ENCODE measurements around the gene PLXNA4. TPM values are rescaled to one million over a fixed set of nuclear protein-coding genes. Genes with fewer than 3 reads are reported as not detected.

Gene PLXNA4
- total RNA-seq, 1 donor from 2014 or later = 67.7 TPM

DNA sequence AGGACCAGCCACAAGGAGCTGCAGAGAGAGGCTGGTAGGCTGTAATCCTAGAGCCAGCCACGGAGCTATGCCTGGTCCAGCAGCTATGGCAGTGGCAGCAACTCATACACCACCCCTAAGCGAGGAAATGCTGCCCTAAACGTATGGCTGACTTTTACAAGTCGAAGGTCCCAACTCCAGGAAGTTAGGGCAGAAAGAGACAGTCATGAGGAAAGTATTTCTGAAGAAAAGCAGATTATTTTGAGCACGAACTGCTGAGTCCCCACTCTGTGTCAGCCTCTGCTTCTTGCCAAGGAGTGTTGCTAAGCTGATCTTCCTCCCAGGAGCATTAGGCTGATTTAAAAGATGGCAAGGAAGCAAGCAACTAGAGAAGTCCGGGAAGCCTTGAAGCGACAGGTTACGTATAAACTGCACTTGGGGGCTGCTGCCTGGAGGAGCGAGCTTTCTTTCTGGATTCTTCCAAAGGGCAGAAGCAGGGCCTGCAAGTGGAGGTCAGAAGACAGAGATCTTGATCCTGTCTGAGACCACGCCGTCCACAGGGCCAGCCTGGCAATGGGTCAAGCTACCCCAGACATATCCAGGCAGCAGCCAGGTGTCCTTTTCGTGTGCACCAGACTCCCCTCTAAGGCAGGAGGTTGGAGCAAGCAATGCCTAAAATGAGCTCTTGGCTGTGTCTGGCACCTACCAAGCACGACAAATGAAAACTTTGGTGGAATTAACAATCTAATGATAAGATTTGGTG, 39.4 kb downstream of the PLXNA4 start:
- FAIRE-seq = no peak
- no peak for DNase-seq (ENCODE audit: low spot score in 2 of 2)

DNA sequence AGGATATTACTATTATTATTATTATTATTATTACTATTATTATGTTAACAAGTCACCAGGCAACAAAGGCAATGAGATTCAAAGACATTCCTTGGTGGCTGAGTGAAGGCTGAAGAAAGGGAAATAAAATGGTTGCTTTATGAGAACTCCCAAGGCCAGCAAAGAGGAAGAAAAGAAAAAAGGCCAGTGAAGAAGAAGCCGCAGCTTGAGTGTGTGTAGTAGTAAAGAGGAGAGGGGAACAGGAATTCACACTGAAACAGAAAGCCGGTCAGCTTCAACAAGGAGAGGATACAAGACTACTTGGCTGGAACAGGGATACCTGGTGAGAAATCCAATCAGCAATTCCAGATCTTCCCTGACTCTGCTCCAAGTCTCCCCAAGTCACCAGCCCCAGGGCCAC, 42.4 kb downstream of the PLXNA4 start:
- FAIRE-seq = no peak
- no peak for DNase-seq (ENCODE audit: low spot score in 2 of 2)

DNA sequence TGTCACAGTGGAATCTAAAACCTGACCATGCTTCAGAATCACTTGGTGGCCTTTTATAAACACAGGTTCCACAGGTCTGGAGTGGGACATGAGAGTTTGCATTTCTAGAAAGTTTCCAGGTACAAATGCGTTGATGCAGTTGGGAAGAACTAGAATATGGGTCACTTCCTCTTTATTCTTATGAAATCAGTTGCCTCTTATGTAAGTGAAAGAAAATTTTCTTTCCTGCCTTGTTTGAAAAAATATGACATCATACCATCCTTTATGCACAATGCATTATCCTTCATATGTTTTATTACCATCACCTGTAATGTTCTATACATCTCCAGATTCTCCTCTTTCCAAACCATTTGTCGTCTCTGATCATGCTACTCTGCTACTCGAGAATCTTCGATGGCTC, 44.0 kb downstream of the PLXNA4 start:
- FAIRE-seq = no peak
- DNase-seq (ENCODE audit: low spot score in 2 of 2) = no peak

DNA sequence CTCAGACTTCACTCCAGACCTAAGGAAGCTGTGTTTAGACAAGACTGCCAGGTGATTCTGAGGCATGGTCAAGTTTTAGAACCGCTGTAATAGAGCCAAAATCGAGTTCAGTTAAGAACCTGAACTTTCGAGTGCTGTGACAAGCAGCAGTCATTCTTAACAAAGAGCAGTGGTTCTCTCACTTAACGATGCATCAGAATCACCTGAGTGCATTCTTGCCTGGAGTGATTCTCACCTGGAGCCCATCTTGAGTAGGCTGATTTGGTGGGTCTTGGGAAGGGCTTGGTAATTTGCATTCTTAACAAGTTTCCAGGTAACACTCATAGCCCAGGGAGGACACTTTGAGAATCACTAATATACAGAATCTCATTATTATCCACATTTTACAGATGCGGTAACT, 44.7 kb downstream of the PLXNA4 start:
- FAIRE-seq = no peak

DNA sequence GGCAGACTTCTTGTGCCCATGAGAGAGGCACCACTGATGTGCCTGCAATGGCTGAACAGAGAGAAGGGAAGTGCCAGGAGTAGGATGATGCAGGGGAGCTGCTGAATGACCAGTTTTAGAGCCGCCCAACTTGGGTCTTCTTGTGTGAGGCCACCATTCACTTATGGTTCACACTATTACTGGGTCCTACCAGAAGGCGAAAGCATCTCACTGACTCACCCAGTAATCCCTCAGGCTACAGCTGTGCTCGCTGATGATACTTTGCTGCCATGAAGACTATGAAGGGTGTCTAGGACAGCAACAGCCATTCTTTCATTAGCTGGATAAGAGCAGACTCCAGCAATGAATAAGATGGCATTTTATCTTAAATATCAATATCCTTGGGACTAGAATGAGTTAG, 47.6 kb downstream of the PLXNA4 start:
- DNase-seq (ENCODE audit: low spot score in 2 of 2) (no peak), FAIRE-seq (no peak)

More for the DNA sequence above, 44.7 kb downstream of the PLXNA4 start:
- DNase-seq (ENCODE audit: low spot score in 2 of 2) = no peak

DNA sequence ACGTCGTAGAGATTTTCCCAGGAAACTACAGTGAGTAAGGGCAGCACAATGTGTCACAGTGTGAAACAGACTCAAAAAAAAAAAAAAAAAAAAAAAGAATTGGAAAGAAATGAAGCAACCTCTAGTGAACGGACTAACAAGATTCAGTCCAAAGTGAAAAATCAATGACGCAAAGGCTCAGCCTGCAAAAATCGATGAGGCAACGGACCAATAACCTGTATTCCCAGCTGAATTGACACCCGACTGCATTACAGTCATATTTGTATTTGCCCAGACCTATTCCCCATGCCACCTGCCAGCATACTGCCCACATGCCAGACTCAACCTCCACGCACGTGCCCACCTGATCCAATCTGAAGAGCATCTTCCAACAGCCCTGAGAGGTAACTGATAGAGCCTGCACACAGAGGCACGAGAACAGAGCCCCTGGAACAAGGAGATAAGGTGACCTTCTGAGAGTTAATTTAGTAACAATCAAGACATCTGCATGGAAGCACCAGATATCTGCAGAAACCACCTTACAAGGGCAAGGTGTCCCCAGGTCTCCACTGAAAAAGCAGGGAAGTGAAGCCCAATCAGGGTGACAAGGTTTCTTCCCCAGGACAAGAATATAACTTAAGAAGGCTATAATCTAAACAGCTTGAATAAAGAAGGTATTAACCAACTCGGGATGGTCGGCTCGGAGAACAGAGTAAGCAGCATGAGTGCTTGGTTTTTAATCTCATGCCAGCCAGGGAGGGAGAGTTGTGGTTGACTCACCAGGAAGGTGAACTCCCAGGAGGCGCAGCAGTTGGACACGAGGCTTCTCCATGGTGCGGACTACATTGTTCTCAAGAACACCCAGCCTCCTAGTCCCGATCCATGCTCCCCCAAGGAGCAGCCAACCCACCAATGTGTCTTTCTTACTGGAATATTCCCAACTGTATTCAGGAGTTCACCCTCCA, 48.5 kb downstream of the PLXNA4 start:
- DNase-seq (ENCODE audit: low spot score in 2 of 2) = no peak
- no peak for FAIRE-seq

DNA sequence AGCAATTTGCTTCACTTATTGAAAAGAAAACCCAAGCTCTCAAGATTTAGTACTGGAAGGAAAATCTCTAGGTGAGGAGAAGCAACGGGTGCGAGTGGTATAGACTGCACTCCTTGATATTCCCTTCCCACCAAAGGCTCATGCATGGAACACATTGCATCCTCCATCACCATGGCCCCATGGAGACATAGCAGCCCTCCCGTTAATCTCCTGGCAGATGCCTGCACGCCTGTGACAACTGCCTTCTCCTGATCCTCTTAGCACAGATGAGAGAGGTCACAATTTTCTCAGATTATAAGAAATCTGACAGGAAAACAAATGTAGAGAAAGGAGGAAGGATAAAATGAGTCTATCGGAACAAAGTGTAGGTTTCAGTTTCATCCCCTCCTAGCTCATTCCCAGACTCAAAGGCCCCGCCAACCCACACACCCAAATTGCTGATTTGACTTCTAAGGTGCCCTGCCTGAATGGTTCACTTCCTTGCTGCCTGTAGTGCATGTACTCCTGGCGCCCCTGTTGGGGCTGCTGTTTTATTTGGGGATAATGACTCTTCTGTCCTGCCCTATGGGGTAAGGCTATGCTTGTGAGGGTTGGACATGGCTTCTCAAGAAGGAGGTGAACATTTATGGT, 50.0 kb downstream of the PLXNA4 start:
- no peak for FAIRE-seq
- no peak for DNase-seq (ENCODE audit: low spot score in 2 of 2)

DNA sequence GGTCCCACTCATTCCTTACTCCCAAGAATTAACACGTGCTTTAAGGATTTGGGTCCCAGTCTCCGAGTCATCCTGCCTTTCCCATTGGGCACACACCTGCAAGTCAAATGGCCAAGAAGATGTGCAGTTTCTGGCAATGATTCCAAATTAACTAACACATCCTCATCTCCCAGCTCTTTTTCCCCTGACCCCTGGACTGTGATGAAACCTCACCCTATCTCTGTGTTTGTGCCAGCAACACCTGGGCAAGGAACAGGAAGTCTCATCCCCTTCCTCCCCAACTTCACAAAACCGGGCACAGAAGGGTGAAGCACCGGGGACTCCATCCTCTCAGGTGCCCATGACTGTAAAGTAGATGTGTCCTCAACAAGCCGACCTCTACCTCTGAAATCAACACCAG, 54.8 kb downstream of the PLXNA4 start:
- FAIRE-seq (no peak), DNase-seq (ENCODE audit: low spot score in 2 of 2) (no peak)

DNA sequence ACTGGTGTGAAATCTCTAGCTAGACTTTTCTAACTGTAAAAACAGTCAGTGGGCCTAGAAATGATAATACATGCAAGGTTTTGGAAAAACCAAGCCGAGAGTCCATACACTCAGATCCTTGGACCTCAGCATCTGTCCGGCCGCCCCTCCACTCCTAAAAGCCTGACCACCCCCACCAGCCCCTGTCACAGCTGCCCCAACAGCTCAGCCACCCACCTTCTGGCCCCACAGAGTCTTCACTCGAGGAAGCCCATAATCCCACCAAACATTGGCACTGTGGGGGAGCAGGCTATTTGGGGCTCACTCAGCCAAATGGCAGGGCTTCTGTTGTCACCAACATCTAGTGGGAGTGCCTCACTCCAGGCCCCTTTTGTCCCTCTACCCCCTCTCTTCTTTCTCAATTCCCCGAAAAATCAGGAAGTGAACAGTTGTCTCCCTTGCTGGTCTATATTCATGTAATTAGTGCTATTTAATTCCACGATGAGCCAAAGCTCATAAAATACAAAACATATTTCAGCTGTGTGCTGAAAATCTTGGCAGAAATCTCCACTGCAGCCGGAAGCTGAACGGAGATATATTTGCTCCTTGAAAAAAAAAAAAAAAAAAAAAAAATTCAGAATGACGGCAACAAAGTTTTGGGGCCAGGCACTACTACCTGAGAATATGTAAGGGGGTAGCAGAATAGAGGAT, 55.5 kb downstream of the PLXNA4 start:
- no peak for DNase-seq (ENCODE audit: low spot score in 2 of 2)
- FAIRE-seq = no peak

DNA sequence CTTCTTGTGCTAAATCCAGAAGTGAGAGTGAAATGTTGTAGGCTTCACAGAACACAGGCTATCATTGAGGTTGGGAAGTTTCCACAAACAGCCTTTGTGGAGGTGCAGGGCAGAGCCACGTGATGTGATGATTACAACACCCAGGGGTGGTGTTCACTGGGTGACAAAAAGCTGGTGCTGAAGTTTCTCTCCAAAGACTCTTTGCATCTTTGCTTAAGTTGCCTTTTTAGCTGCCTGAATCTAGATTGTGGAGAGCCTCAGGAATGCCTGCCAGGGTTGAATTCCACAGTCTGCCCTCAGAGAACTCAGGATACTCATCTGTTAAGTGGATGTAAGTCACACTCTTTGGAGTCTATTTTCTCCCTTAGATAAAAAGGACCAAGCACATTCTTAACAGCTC, 56.3 kb downstream of the PLXNA4 start:
- FAIRE-seq = no peak
- no peak for DNase-seq (ENCODE audit: low spot score in 2 of 2)

DNA sequence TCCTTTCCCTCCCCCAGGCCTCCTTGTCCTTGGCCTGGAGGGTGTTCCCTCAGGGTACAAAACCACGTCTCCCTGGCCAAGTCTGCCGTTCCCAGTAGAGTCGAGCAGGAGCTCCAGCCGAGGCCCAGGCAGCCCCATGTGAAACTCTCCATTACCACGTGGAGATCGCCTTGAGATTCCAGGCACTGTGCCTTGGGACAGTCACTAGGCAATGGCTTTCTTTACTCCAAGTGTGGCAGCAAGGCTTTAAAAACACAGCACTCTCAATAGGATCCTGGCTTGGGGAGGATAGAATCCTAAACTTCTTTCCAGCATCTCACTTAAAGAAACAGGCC, 57.5 kb downstream of the PLXNA4 start:
- DNase-seq (ENCODE audit: low spot score in 2 of 2) (no peak), FAIRE-seq (no peak)

DNA sequence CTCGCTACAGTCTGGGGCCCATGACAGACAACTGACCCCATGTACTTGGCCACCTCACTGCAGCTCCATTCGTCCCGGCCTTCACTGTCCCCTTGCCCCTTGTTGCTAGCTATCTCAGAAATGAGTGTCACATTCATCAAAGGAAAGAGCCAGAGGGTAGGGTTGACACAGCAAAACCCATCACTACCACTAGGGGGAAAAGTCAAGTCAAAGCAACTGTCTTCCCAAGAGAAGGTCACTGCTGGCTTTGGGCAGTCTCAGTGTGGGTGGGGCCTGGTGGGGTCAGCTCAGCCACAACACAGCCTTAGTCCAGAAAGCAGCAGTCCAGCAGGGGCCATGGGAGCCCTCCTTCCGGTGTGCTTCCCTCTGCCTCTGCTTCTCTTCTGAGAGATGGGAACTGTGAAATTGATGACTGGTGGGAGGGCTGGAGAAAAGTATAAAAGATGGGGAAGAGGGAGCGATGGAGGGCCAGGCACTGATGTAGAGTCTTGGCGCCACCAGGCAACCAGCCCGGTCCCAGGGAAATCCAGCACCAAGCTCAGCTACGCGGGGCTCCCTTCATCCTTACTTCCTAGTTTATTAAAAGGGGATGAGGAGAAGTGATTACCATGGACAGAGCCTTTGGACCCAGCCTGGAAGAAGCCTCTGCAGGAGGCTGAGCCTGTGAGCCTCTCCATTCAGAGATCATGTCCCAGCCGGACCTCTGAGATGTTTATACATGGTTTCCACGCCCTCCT, 58.0 kb downstream of the PLXNA4 start:
- no peak for FAIRE-seq
- DNase-seq (ENCODE audit: low spot score in 2 of 2) = no peak

DNA sequence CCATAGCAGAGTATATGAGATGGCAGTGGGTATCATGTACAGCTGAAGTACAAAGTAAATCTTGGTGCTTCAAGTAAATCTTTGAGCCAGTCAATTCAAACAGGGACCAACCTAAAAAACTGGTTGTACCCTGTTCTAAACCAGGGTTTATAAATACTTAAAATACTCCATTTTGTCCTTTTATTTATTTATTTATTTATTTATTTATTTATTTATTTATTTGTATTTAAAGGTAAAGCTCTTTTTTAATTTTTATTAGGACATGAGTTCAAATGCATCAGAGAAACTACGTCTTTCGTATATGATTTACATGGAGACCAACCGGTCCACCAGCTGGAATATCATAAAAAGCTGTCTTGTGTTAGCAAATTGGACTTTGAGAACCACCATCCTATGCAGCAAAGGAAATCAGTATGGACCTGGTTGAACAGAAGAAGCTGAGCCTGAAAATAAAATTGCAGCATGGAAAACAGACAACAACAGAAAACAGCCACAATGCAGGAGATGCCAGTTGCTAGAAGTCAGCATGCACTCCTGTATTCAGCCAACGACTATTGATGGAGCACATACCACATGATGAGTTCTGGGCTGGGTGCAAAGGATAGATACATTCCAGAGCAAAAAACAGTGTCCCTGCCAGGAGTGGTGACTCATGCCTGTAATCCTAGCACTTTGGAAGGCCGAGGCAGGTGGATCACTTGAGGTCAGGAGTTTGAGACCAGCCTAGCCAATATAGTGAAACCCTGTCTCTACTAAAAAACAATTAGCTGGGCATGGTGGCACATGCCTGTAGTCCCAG, 60.0 kb downstream of the PLXNA4 start:
- peak; percentile 19 for FAIRE-seq
- no peak for DNase-seq (ENCODE audit: low spot score in 2 of 2)

DNA sequence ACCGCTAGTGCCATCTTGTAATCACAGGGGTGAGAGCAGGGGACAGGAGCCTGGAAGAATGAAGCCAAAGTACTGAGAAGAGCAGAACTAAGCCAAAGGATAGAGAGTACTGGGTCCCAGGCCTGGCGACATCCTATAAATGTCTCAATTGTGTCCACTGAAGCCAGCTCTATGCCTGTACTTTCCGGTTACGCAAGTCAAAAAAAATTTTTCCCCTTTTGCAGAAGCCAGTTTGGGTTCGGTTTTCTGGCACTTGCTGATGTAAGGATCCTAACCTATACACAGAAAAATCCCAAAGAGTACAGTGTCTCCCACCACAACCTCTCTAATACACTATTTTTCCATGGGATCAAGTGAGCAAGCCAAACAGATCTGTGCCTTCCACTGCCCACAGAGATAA, 61.1 kb downstream of the PLXNA4 start:
- DNase-seq (ENCODE audit: low spot score in 2 of 2) (no peak), FAIRE-seq (no peak)

DNA sequence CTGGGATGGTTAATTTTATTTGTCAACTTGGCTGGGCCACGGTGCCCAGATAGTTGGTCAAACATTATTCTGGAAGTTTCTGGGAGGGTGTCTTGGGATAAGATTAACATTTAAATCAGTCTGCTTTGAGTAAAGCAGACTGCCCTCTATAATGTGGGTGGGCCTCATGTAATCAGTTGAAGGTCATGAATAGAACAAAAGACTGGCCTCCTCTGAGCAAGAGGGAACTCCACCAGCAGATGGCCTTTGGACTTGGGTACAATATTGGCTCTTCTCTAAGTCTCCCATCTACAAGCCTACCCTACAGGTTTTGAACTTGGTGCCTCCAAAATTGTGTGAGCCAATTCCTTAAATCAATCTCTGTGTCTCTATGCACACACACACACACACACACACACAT, 61.8 kb downstream of the PLXNA4 start:
- no peak for DNase-seq (ENCODE audit: low spot score in 2 of 2)
- no peak for FAIRE-seq

DNA sequence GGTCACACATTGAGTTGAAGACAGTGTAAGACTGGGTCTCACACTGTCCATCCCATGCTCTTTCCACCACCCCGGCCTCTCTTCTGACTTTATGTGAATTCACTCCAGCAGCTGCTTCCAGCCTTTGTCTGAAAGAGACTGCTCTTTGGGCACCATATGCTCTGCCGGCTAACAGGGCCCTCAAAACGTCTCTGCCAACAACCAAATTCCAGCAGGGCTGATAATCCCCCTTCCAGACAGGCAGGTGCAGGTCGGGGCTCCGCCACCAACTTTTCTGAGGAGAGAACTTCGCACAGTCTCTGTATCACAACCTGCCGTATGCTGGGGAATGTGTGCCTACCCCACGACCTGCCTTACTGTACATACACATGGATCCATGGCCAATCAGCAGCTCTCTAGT, 64.3 kb downstream of the PLXNA4 start:
- no peak for DNase-seq (ENCODE audit: low spot score in 2 of 2)
- no peak for FAIRE-seq

DNA sequence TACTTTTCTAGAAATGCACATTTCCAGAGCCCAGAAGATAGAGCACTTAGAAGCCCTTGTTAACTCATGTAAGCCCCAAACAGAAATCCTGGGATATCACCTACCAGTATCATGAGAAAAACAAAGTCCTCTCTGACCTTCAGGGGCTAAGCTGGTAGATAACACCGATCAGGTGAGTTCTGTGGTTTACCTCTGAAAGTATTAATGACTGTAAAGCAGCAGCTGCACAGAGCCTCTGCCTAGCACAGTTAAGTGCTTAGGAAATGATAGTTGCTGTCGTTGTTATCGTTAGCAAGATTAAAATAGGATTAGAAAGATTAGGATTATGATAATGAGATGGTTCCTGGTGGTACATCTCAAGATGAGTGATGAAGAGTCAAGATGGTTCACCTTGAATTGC, 64.9 kb downstream of the PLXNA4 start:
- no peak for FAIRE-seq

DNA sequence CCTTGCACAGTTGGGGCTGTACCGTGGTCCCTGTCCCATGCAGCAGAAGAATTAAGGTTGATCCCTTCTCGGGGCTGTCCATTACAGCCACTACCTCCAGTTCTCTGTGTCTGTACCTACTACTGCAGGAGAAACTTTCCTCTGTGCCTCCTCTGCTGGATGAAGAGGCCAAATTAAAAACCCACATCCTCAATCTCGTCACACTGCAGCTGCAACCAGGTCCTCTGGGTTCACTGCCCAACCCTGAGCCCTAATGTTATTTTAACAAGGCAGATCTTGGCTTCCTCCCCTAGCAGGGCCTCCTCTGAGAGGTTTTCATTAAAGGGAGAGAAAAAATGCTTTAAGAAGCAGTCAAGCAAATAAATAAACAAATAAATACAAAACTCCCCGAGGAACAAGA, 66.6 kb downstream of the PLXNA4 start:
- no peak for DNase-seq (ENCODE audit: low spot score in 2 of 2)
- FAIRE-seq = no peak

More for the DNA sequence above, 64.9 kb downstream of the PLXNA4 start:
- no peak for DNase-seq (ENCODE audit: low spot score in 2 of 2)

DNA sequence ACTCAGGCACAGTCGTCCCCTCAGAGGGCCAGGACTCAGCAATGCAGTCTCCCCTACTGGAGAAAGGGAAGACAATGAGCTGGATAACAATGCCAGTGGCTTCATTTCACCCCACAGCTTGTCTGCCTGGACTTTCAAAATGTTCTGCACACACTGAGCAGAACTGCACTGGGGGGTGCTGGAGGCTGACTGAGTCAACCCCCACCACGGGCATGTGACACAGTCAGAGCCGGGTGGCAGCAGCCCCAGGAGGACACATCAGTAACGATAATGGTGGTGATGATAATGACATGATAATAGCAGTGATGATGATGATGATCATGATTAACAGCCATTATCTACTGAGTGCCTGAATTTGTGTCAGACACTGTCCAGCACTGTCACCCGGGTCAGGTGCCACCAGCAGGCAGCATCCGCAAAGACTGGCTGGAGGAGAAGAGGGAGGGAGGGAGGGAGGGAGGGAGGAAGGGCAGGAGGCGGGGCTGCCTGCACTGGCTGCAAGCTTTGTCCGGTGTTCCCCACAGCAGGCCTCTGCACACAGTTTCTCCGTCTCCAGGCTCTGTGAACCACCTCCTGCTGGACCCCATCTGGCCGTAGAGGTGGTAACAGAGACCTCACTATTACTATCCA, 67.4 kb downstream of the PLXNA4 start:
- no peak for DNase-seq (ENCODE audit: low spot score in 2 of 2)
- no peak for FAIRE-seq

Data from frontal cortex (tissue), 4 donors.